ENCODE results near the gene REPIN1.

REPIN1 gene

DNA sequence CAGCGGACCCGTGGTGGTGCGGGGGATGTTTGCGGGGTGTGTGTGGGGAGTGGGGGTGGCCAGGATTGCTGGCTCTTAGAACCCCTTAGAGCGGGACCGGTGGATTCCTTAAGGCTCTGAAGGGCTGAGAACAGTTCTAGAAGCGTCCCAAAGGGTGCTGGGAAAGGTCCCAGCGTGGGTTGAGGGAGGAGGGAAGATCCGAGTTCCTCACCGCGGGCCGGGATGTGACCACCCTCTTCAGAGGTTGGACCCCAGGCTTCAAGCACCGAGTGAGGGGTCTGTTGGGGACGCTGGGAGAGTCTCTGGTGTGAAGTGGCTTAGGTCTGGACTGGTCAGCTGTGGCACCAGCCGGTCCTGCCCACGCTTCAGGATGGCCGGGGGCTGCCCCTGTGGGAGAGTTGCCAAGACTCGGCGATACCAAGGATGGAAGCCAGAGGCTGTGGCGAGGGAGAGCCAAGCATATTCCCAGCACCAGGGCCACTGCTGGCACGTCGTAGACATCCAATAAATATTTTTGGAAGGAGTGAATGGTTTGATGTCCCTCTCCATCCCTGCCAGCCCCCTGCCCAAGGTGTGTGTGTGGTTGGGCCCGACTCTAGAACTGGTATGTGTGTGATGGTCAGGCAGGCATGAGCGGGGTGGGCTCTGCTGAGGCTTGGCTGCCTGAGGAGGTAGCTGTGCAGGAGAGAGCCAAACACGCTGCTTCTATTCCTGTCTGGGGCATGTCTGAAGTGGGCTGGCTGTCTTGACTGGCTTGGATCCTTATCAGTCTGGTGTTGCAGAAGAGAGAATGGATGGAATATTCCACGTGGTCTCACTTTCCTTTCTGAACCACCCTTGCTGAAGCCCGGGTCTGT is 29.7 kb downstream of the REPIN1 start:
- no peak for DNase-seq

DNA sequence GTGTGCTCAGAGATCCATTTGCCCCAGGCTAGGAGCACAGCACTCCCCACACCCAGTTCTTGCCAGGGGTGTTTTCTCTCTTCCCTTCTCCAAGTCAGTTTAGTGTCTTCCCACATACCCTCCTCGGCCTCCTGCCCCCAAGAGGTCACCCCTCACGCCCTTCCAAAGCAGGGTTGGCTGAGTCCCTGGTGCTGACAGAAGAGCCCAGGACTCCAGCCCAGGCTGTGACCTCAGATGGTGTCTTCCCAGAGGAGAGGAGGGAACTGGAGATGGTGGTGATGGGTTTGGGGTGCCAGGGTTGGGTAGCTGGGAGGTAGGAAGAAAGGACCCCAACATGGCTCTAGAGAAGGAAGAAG is 30.3 kb downstream of the REPIN1 start:
- no peak for DNase-seq

GRCh38 chr7:150399421-150400007 is 30.9 kb downstream of the REPIN1 start:
- DNase-seq = no peak

DNA sequence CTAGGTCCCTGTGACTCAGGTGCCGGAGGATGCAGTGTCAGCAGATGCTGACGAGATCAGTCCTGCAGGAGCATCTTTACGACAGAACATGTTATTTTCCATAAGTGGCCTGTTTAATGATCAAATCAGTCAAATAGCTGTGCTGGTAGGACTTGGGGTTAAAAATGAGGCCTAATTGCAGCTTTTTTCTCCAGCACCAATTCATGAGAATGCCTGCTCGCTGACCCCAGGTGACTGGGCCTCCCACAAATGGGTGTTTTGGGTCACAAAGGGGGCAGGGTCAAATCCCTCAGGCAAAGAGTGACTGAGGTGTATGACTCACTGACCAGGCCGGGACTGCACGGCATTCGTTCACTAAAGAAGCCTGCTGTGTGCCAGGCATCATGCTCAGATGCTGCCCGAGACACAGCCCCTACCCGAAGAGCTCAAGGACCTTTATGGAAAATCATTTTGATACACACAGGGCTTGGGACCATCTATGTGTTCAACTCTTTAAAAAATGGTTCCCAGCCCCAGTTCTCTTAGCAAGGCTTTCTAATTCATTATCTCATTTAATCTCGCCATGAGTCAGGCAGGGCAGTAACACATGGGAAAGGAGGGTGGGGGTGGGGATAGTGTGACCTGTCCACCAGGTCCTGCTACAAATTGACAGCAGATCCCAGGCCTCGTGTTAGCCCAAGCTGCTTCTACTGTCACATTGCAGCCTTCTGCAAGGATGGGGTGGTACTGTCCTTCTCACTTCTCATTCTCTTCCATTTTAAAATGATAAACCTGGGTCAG is 31.6 kb downstream of the REPIN1 start:
- DNase-seq = no peak

GRCh38 chr7:150400788-150401423 is 32.3 kb downstream of the REPIN1 start:
- no peak for DNase-seq

DNA sequence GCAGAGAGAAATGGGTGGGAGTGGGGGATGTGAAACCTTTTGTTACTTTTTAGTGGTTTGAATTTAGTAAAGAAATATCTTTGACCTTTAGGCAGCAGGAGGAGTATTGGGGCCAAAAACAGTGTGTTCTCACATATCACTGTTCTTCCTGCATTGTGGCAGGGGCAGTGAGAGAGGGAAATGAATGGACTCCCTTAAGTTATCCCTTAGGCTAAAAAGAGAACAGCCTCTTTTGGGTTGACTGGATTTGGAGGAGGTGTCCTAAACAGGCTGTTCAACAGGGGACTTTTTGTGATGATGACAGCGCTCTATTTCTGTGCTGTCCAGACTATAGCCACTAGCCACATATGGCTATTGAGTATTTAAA is 32.8 kb downstream of the REPIN1 start:
- no peak for DNase-seq

DNA sequence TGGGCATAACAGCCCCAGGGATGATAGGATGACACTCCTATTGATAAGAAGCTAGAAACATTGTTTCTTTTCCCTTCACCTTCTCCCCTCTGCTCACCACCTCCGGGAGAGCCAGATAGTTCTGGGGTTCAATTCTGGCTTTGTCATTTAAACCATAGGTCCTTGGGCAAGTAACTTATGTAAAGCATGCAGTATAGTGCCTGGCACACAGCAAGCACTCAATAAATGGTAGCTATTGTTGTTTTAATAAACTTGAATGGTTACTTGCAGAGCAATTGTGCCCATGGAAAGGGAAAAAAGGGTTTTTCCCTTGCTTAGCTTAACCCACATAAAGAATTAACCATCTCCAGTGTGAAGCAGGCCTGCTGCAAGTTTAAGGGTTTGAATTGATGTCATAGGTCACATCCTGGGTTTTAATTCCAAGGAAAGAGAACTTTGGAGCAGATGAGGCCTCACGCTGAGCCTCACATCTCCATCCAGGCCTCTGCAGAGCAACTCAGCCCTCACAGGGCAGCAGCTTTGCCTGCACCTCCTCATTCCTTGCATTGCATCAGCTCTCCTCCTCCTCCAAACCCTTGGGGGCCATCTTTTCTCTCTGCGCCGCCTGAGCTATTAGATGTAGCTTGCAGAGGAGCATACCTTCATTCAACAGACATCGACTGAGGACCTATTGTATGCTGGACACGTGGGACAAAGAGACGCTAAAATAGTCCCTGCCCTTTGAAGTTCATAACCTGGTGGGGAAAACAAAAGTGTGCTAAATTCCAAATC is 33.4 kb downstream of the REPIN1 start:
- no peak for DNase-seq

DNA sequence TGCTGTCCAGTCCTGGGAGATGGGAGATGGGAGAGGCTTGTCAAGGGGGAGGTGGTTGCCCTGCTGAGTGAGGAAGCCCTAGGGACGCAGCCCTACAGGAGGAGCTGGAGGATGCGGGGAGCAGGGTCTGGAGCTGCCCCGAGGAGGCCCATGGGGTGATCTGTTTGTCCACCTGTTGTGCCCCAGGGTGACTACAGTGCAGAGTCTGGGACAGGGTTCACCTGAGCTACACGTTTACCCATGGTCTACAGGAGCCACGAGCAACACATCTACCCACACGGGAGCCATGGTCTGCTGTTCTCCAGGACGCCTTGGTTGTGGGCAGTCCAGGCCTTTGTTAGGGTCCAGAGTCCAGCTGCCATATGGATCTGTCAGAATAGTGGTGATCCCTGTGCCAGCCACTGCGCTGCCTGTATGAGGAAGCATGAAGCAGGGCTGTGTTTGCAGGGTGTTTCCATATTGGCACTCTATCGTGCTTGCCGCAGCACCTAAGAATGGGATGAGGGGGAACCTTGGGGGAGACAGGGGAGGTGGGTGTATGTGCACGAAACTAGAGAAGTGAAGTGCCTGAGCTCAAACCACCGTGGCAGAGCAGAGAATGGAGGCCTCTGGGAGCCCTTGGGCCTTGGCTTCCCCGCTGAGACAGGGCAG is 34.2 kb downstream of the REPIN1 start:
- no peak for DNase-seq

DNA sequence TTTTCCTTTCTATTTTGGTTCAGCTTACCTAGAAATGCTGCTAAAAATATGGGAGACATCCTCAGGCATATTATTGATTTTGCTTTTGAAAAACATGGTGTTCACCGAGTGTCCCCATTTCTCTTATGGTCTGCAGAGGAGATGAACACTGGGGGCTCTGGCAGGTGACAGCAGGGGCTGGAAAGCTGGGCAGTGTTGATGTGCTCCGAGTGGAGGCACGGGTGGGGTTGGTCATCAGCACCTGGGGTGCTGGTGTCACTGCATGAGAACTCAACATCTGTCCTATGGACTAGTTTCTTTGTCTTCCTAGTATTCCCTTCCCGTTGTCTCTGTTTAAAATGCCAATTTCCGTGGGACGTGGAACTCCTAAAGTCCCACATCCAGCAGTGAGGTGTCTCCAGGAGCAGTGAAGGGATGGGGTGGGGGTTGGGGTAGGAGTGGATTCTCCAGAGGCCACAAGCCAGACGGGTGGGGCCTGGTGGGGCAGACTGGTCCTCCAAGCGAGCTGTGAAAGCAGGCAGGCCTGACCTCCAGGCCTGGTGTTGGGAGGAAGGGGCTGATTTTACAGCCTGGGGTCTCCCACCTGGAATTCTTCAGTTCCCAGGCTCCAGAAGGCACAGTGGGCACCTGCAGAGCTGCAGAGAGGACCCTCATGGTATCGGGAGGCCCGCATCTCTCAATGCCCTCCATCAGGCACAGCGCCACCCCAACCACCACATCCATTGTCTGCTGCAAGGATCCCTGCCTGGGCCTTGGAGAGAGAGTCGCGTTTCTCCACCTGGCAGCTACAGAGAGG is 35.0 kb downstream of the REPIN1 start:
- DNase-seq = no peak

GRCh38 chr7:150404172-150404804 is 35.7 kb downstream of the REPIN1 start:
- DNase-seq = no peak

GRCh38 chr7:150404805-150405583 is 36.4 kb downstream of the REPIN1 start:
- peak; percentile 73 for DNase-seq

- DNase-seq = peak; percentile 17
Measured at GRCh38 chr7:150405584-150406311, 37.1 kb downstream of the REPIN1 start.

GRCh38 chr7:150406312-150406566 is 37.6 kb downstream of the REPIN1 start:
- no peak for DNase-seq

DNA sequence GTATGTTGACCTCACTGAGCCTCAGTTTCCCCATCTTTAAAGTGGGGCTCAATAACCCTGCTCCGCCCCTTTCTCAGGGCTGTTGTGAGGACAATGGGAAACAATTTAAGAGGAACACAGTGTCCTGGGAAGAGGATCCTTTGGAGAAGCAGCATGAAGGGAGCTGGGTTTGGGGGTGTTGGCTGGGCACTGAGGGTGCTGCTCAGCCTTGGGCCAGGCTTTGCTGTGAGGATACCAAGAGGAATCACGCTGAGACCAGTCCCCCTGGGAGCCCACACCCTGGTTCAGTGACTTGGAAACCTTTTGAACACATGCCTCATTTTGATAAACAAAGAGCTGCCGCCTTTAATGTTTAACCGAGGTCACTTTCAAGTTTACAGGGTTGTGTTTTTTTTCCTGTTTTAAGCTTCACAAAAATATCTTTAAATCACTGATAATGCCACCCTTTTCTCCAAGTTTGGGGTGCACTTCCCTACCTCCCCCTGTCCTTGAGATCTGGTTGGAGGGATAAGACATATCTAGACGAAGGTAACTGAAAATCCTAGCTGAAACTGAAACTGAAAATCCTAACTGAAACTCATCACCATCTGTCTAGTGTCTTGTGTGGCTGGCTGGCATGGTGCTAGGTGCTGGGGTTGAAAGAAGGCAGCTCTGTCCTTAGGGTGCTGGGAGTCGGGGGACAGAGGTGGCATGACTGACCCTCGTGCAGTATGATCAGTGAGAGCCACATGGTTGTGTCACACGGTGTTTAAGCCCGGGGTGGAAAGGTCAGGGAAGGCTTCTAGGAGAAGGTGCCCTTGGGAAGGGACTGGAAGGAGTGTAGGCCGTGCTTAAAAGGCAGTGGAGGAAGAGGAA is 38.2 kb downstream of the REPIN1 start:
- DNase-seq = peak; percentile 30

- DNase-seq = no peak
Measured at GRCh38 chr7:150407588-150408392, 39.2 kb downstream of the REPIN1 start.

DNA sequence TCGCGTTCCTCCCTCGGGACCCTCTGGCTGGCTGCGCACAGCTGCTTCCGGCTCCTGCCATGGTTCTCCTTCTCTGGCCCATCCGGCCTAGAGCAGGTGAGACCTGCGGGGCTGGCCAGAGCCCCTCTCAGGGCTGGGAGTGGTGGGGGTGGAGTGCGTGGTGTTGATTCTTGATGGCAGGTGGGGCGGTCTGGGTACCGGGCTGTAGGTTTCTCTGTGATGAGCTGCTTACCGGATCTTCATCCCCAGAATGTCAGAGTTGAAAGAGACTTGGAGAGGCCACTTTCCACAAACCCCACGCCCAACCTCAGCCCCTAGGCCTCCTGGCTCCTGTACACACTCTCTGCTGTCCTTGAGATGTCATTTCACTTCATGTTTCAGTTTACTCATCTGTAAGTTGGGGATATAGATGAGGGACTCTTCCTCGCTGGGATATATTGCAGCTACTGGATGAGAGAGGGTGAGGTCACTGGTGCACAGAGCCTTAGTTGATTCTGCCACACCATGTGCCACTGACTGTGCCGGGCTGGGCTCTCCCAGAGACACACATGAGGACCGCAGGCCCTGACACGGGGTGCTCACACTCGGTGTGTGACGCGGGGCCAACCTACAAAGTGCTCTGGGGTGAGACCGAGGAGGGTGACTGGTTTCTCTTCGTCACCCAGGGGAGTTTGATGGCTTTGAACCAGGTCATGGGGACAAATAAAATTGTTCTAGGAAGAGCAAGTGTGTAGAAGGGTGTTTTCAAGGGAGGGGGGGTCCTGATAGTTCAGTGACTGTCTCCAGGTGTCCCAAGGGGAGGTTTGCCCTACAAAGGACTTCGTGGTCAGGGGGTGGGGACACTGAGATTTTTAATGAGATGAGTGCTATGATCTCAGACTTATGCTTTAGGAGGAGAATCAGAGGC is 40.0 kb downstream of the REPIN1 start:
- DNase-seq = no peak

Measured in stimulated activated CD4-positive, alpha-beta T cell treated with anti-CD3 and anti-CD28 coated beads, Interleukin-4, amount 100 ng/mL, for 1 hour (primary cell).